ENCODE measurements around the gene PEMT.

DNA sequence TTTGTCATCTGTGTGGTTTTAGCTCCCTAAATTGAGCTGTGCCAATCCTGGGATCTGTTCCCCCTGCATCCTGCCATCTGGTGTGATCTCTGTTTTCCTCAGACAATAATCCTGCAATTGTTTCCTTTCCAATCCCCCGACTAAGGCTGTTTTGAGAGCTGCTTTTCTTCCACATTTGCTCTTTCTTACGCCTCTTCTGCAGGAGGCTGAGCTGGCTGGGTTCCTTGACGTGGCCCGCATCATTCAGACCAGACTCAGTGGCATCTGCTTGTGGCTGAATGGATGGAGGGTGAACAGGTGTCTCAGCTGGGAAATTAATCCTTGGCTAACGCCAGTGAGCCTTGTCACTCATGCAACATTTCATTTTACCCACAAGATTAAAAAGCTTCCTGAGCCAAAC lies 124.5 kb downstream of the PEMT start:
- TF ChIP-seq EZH2 (IDR thresholded peaks at IDR 0.05; ENCODE audit: low read length, unreplicated experiment) = no peak
- TF ChIP-seq, protein P1, sequence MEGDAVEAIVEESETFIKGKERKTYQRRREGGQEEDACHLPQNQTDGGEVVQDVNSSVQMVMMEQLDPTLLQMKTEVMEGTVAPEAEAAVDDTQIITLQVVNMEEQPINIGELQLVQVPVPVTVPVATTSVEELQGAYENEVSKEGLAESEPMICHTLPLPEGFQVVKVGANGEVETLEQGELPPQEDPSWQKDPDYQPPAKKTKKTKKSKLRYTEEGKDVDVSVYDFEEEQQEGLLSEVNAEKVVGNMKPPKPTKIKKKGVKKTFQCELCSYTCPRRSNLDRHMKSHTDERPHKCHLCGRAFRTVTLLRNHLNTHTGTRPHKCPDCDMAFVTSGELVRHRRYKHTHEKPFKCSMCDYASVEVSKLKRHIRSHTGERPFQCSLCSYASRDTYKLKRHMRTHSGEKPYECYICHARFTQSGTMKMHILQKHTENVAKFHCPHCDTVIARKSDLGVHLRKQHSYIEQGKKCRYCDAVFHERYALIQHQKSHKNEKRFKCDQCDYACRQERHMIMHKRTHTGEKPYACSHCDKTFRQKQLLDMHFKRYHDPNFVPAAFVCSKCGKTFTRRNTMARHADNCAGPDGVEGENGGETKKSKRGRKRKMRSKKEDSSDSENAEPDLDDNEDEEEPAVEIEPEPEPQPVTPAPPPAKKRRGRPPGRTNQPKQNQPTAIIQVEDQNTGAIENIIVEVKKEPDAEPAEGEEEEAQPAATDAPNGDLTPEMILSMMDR (conservative IDR thresholded peaks at IDR 0.05; ENCODE audit: low read depth, low read length) = no peak

Data from PC-3 (cell line).